Measurements from ENCODE around the gene ASB18.
A peak's percentile ranks its signal among the peaks of the same experiment; 100 is the strongest.

Gene ASB18

GRCh38 chr2:236168110-236169080 lies 95.8 kb downstream of the ASB18 start, which contains the start of gene GBX2:
Gene GBX2 (minus strand): TSS chr2:236168386. CDS start chr2:236167971, 415 bp downstream.
- TF ChIP-seq POLR2AphosphoS5 (IDR thresholded peaks at IDR 0.05; ENCODE audit: low read depth, low read length) (peak; percentile 59), FOXP2 (optimal IDR thresholded peaks at IDR 0.05; ENCODE audit: borderline replicate concordance, extremely low read depth, extremely low read length, insufficient read depth) (peak; percentile 24), TAF1 (IDR thresholded peaks at IDR 0.05; ENCODE audit: borderline replicate concordance, insufficient read depth, low read length) (peak; percentile 70), REST (IDR thresholded peaks at IDR 0.05; ENCODE audit: insufficient read depth in 1 of 2, low read depth in 2 of 2, low read length in 2 of 2) (no peak)

DNA sequence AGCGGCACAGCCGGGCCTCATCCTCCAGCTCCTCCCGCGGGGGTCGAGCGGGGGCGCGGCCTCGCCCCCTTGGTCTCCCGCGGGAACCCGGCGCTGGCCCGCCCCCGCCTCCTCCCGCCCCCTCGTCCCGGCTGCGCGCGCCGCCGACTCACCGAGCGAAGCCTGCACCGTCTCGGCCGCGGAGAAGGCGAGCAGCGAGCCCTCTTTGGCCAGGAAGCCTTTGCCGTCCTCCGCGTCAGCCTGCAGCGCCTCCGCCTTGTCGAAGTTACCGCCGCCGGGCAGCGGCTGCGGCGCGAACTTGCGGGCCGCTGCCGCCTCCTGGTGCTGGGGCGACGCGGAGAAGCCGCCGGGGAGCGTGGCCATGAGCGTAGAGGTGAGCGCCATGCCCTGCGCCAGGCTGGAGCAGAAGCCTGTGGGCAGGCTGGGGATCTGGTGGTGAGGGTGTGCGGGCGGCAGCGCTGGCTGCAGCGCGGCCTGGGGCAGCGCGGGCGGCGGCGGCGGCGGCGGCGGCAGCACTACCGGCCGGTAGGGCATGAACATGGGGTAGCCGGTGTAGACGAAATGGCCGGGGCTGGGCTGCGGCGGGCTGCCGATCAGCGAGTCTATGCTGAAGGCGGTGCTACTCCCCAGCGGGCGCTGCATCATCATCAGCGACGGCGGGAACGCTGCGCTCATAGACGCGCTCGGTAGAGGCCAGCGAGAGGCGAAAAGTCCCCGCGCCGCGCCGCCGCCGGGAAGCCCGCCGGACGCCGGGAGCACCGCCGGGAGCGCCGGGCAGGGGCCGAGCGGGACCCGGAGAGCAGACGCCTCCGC lies 96.7 kb downstream of the ASB18 start:
- TF ChIP-seq POLR2AphosphoS5 (IDR thresholded peaks at IDR 0.05; ENCODE audit: low read depth, low read length), result peak; percentile 37; the same call in 1 of the 2 replicates
- no peak for TF ChIP-seq TAF1 (IDR thresholded peaks at IDR 0.05; ENCODE audit: borderline replicate concordance, insufficient read depth, low read length)

- TF ChIP-seq FOXP2 (optimal IDR thresholded peaks at IDR 0.05; ENCODE audit: borderline replicate concordance, extremely low read depth, extremely low read length, insufficient read depth) (no peak), POLR2AphosphoS5 (IDR thresholded peaks at IDR 0.05; ENCODE audit: low read depth, low read length) (0 out of 2 replicates have a peak, but pooled peaks have one; percentile 3)
These were observed 97.4 kb downstream of the ASB18 start for GRCh38 chr2:236166796-236167296.

DNA sequence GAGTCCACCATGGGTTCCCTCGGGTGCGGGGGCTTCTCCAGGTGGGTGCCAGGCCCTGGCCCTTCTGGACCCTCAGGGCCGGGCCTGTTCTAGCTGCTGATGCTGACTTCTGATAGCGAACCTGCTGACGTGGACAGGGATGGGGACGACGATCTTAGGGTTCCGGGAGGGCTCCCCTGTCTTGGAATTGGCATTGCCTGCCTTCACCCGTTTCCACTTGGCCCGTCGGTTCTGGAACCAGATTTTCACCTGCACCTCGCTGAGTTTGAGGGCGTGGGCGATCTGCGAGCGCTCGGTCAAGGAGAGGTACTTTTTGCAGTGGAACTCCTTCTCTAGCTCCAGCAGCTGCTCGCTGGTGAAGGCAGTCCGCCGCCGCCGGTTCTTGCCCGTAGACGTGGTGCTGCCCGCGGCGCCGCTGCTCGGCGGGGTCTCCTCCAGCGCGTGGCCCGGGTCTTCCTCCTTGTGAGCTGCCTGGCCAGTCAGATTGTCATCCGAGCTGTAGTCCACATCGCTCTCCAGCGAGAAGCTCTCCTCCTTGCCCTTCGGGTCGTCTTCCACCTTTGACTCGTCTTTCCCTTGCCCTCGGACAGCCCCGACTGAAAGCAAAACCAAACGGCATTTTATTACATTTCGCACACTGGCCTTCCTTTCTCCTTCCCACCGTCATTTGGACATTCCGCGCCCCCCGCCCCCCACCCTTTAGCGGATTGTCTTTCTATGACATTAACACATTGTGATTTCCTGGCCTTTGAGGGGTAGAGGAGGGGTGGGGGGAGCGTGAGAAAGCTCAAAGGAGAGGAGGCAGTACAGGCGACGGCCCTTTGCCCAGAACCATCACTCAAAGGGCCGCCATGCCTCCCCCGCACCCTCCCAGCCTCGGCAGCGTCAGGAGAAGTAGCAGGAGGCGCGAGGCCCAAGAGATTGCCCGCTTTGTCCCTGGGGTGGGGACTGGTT lies 98.1 kb downstream of the ASB18 start:
- TF ChIP-seq TAF1 (IDR thresholded peaks at IDR 0.05; ENCODE audit: borderline replicate concordance, insufficient read depth, low read length), result no peak
- no peak for TF ChIP-seq REST (IDR thresholded peaks at IDR 0.05; ENCODE audit: insufficient read depth in 1 of 2, low read depth in 2 of 2, low read length in 2 of 2)

- TF ChIP-seq REST (IDR thresholded peaks at IDR 0.05; ENCODE audit: insufficient read depth in 1 of 2, low read depth in 2 of 2, low read length in 2 of 2) (no peak), TAF1 (IDR thresholded peaks at IDR 0.05; ENCODE audit: borderline replicate concordance, insufficient read depth, low read length) (no peak), SIN3A (IDR thresholded peaks at IDR 0.05; ENCODE audit: borderline replicate concordance, insufficient read depth, low read length) (no peak), POLR2AphosphoS5 (IDR thresholded peaks at IDR 0.05; ENCODE audit: low read depth, low read length) (no peak), FOXP2 (optimal IDR thresholded peaks at IDR 0.05; ENCODE audit: borderline replicate concordance, extremely low read depth, extremely low read length, insufficient read depth) (no peak)
These were observed 99.0 kb downstream of the ASB18 start for GRCh38 chr2:236164925-236165841.
